ENCODE measurements around the gene DNER. TPM values are rescaled to one million over a fixed set of nuclear protein-coding genes. Genes with fewer than 3 reads are reported as not detected.

The DNER gene
- total and polyA plus RNA-seq, 2 experiments from 2014 or later: 0.39 to 0.65 TPM

GRCh38 chr2:229456091-229456490 lies 258.3 kb downstream of the DNER start:
- H3K27me3 ChIP-seq (replicated peaks; ENCODE audit: insufficient read depth): no peaks in the 10 kb centered on the region
- no peak overlapping the region for H3K9ac ChIP-seq
- peaks cover 17% of the 10 kb centered on the region for H3K4me1 ChIP-seq (ENCODE audit: insufficient read depth)
- no peak overlapping the region for H3K4me3 ChIP-seq
- in situ Hi-C loops (cut with MboI): no loop called here
- 92 to 95% methylated on average over 6 of the region's 6 CpGs for WGBS, 2 experiments (ENCODE audit: low coverage in 1 of 2, low lambda C conversion rate in 2 of 2, missing lambda C conversion rate in 2 of 2)
- H3K79me2 ChIP-seq (ENCODE audit: insufficient read depth): no peaks in the 10 kb centered on the region
- H3K9me2 ChIP-seq (ENCODE audit: insufficient read depth): no peaks in the 10 kb centered on the region
- H3K27ac ChIP-seq: no peak overlapping the region
- H3K9me3 ChIP-seq (ENCODE audit: low read depth): no peaks in the 10 kb centered on the region
- H2AFZ ChIP-seq: no peak overlapping the region
- DNase-seq: no peak
- no peaks in the 10 kb centered on the region for H3K36me3 ChIP-seq (ENCODE audit: low read depth)
- H4K20me1 ChIP-seq (ENCODE audit: insufficient read depth): no peaks in the 10 kb centered on the region
- H3F3A ChIP-seq (ENCODE audit: insufficient read depth): peaks cover 12% of the 10 kb centered on the region
- TF ChIP-seq EZH2 (IDR thresholded peaks at IDR 0.05; ENCODE audit: insufficient read depth, poor library complexity, severe bottlenecking): no peak
- no peak overlapping the region for H3K4me2 ChIP-seq (ENCODE audit: unreplicated experiment)

- Histone ChIP-seq H3K79me2 (ENCODE audit: insufficient read depth) (no peaks in the 10 kb centered on the region), H3K4me1 (ENCODE audit: insufficient read depth) (peaks cover 17% of the 10 kb centered on the region), H3K9me2 (ENCODE audit: insufficient read depth) (no peaks in the 10 kb centered on the region), H3K4me3 (peak overlapping the region; percentile 1; the same call in 1 of the 2 replicates), H4K20me1 (ENCODE audit: insufficient read depth) (no peaks in the 10 kb centered on the region), H3K4me2 (ENCODE audit: unreplicated experiment) (peak overlapping the region; percentile 19), H2AFZ (no peak overlapping the region), H3K36me3 (ENCODE audit: low read depth) (no peaks in the 10 kb centered on the region), H3K27me3 (replicated peaks; ENCODE audit: insufficient read depth) (no peaks in the 10 kb centered on the region), H3K27ac (peak overlapping the region; percentile 46), H3K9me3 (ENCODE audit: low read depth) (no peaks in the 10 kb centered on the region), H3K9ac (no peak overlapping the region), H3F3A (ENCODE audit: insufficient read depth) (peaks cover 12% of the 10 kb centered on the region)
- 0 out of 2 replicates have a peak, but pooled peaks have one; percentile 55 for TF ChIP-seq EZH2phosphoT487 (IDR thresholded peaks at IDR 0.05; ENCODE audit: insufficient read depth, low read depth)
- TF ChIP-seq EZH2 (IDR thresholded peaks at IDR 0.05; ENCODE audit: insufficient read depth, poor library complexity, severe bottlenecking): no peak
- DNase-seq: peak; percentile 84
- in situ Hi-C loops (cut with MboI): no loop called here
- 5 to 10% methylated on average over 7 of the region's 7 CpGs for WGBS, 2 experiments (ENCODE audit: low coverage in 1 of 2, low lambda C conversion rate in 2 of 2, missing lambda C conversion rate in 2 of 2)
These were observed 259.3 kb downstream of the DNER start for GRCh38 chr2:229454934-229455631.

- Histone ChIP-seq H3K79me2 (ENCODE audit: insufficient read depth) (no peaks in the 10 kb centered on the region), H3K36me3 (ENCODE audit: low read depth) (no peaks in the 10 kb centered on the region), H3K27me3 (replicated peaks; ENCODE audit: insufficient read depth) (no peaks in the 10 kb centered on the region), H3K9ac (no peak overlapping the region), H3K9me3 (ENCODE audit: low read depth) (no peaks in the 10 kb centered on the region), H3F3A (ENCODE audit: insufficient read depth) (peaks cover 12% of the 10 kb centered on the region), H3K9me2 (ENCODE audit: insufficient read depth) (no peaks in the 10 kb centered on the region), H2AFZ (no peak overlapping the region), H4K20me1 (ENCODE audit: insufficient read depth) (no peaks in the 10 kb centered on the region), H3K4me1 (ENCODE audit: insufficient read depth) (peaks cover 17% of the 10 kb centered on the region), H3K4me3 (no peak overlapping the region), H3K27ac (no peak overlapping the region), H3K4me2 (ENCODE audit: unreplicated experiment) (no peak overlapping the region)
- no peak for DNase-seq
- in situ Hi-C loops (cut with MboI): no loop called here
- TF ChIP-seq EZH2 (IDR thresholded peaks at IDR 0.05; ENCODE audit: insufficient read depth, poor library complexity, severe bottlenecking): no peak
- no peak for TF ChIP-seq EZH2phosphoT487 (IDR thresholded peaks at IDR 0.05; ENCODE audit: insufficient read depth, low read depth)
These were observed 261.1 kb downstream of the DNER start for GRCh38 chr2:229453230-229453629.

GRCh38 chr2:229451852-229452251 lies 262.5 kb downstream of the DNER start:
- Histone ChIP-seq H3K27ac (no peak overlapping the region), H3K4me3 (no peak overlapping the region), H4K20me1 (ENCODE audit: insufficient read depth) (no peaks in the 10 kb centered on the region), H3K9me2 (ENCODE audit: insufficient read depth) (no peaks in the 10 kb centered on the region), H3K4me2 (ENCODE audit: unreplicated experiment) (no peak overlapping the region), H3K79me2 (ENCODE audit: insufficient read depth) (no peaks in the 10 kb centered on the region), H3K4me1 (ENCODE audit: insufficient read depth) (peaks cover 24% of the 10 kb centered on the region), H3K9ac (no peak overlapping the region), H3K9me3 (ENCODE audit: low read depth) (no peaks in the 10 kb centered on the region), H3F3A (ENCODE audit: insufficient read depth) (peaks cover 20% of the 10 kb centered on the region), H3K27me3 (replicated peaks; ENCODE audit: insufficient read depth) (no peaks in the 10 kb centered on the region), H2AFZ (no peak overlapping the region), H3K36me3 (ENCODE audit: low read depth) (no peaks in the 10 kb centered on the region)
- WGBS, 2 experiments (ENCODE audit: low coverage in 1 of 2, low lambda C conversion rate in 2 of 2, missing lambda C conversion rate in 2 of 2): 96 to 98% methylated on average over 3 of the region's 3 CpGs
- TF ChIP-seq EZH2 (IDR thresholded peaks at IDR 0.05; ENCODE audit: insufficient read depth, poor library complexity, severe bottlenecking): no peak
- TF ChIP-seq EZH2phosphoT487 (IDR thresholded peaks at IDR 0.05; ENCODE audit: insufficient read depth, low read depth): no peak
- no peak for DNase-seq
- in situ Hi-C loops (cut with MboI): no loop called here

Measured in GM23248 (cell line).